LNCAP (cell line): ENCODE measurements around the gene FKBP5.

Source experiments
- CTCF ChIP-seq: fragments of 450-650 bp; IDR thresholded peaks from 2 replicates; pipeline ENCODE4 v1.5.1; 2017; ENCODE audit warnings: mild to moderate bottlenecking

The FKBP5 gene

GRCh38 chr6:35719404-35719829, 30.7 kb upstream of the FKBP5 start:
- TF ChIP-seq CTCF, result no peak

- no peak for TF ChIP-seq CTCF
Measured at GRCh38 chr6:35718911-35719381, 30.2 kb upstream of the FKBP5 start.

- TF ChIP-seq CTCF, result no peak
Measured at GRCh38 chr6:35718375-35718736, 29.6 kb upstream of the FKBP5 start.

GRCh38 chr6:35717449-35718374, 29.0 kb upstream of the FKBP5 start:
- no peak for TF ChIP-seq CTCF

GRCh38 chr6:35716798-35717197, 28.1 kb upstream of the FKBP5 start:
- TF ChIP-seq CTCF, result no peak

- no peak for TF ChIP-seq CTCF
Measured at GRCh38 chr6:35713006-35713767, 24.5 kb upstream of the FKBP5 start.

- no peak for TF ChIP-seq CTCF
Measured at GRCh38 chr6:35711731-35712130, 23.0 kb upstream of the FKBP5 start.
